DOHH2 (cell line): Measurements from ENCODE around the gene PAX6.

ENCODE experiments used
- EZH2phosphoT487 ChIP-seq: fragments of 200-600 bp; sonication (generic); IDR thresholded peaks from 2 replicates; pipeline ENCODE4 v1.6.1; 2017; ENCODE audit warnings: borderline replicate concordance, mild to moderate bottlenecking, antibody characterized with exemption, low read length, moderate library complexity, mixed read lengths
- TF ChIP-seq, protein P1 (sequence below): fragments of 200-600 bp; sonication (generic); IDR thresholded peaks from one replicate; pipeline ENCODE4 v1.5.1; 2014; ENCODE audit warnings: antibody characterized with exemption, mild to moderate bottlenecking, low read depth, low read length; ENCODE audit not compliant: poor library complexity, severe bottlenecking

GRCh38 chr11:31850365-31850764 is 39.2 kb upstream of the PAX6 start:
- TF ChIP-seq, protein P1, sequence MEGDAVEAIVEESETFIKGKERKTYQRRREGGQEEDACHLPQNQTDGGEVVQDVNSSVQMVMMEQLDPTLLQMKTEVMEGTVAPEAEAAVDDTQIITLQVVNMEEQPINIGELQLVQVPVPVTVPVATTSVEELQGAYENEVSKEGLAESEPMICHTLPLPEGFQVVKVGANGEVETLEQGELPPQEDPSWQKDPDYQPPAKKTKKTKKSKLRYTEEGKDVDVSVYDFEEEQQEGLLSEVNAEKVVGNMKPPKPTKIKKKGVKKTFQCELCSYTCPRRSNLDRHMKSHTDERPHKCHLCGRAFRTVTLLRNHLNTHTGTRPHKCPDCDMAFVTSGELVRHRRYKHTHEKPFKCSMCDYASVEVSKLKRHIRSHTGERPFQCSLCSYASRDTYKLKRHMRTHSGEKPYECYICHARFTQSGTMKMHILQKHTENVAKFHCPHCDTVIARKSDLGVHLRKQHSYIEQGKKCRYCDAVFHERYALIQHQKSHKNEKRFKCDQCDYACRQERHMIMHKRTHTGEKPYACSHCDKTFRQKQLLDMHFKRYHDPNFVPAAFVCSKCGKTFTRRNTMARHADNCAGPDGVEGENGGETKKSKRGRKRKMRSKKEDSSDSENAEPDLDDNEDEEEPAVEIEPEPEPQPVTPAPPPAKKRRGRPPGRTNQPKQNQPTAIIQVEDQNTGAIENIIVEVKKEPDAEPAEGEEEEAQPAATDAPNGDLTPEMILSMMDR = no peak
- TF ChIP-seq EZH2phosphoT487 = no peak
